GM23338 (cell line): ENCODE data around the gene SPINT2. TPM values are rescaled to one million over a fixed set of nuclear protein-coding genes. Genes with fewer than 3 reads are reported as not detected.

ENCODE experiments used
- ATAC-seq: fragments of 200-7000 bp; cut with Tn5 transposase; 3 replicates; pipeline ENCODE4 v1.9.1; 2020
- DNase-seq: peaks from one replicate; pipeline ENCODE4 v3.0.0-alpha.2; 2015; ENCODE audit warnings: low spot score
- H2AFZ ChIP-seq: fragments of 200-600 bp; sonication (generic); 2 replicates; pipeline ENCODE4 v1.8.0; 2016; ENCODE audit warnings: antibody characterized with exemption, mild to moderate bottlenecking, moderate library complexity
- H3F3A ChIP-seq: fragments of 200-600 bp; sonication (generic); replicated peaks from 2 replicates; pipeline ENCODE4 v1.8.0; 2017; ENCODE audit warnings: antibody characterized with exemption, mixed run types, low read depth
- H3K27ac ChIP-seq: fragments of 200-600 bp; sonication (generic); 2 replicates; pipeline ENCODE4 v1.6.1; 2016; ENCODE audit warnings: low read depth
- H3K27me3 ChIP-seq: fragments of 200-600 bp; sonication (generic); 2 replicates; pipeline ENCODE4 v1.8.0; 2016; ENCODE audit warnings: mild to moderate bottlenecking, mixed run types, moderate library complexity; ENCODE audit not compliant: insufficient read depth
- H3K36me3 ChIP-seq: fragments of 200-600 bp; sonication (generic); 2 replicates; pipeline ENCODE4 v1.8.0; 2016; ENCODE audit warnings: mild to moderate bottlenecking; ENCODE audit not compliant: insufficient read depth
- H3K4me1 ChIP-seq: fragments of 200-600 bp; sonication (generic); 2 replicates; pipeline ENCODE4 v1.8.0; 2016; ENCODE audit warnings: mild to moderate bottlenecking, moderate library complexity; ENCODE audit not compliant: insufficient read depth
- H3K4me2 ChIP-seq: fragments of 200-600 bp; sonication (generic); 2 replicates; pipeline ENCODE4 v1.7.1; 2017; ENCODE audit warnings: mixed run types
- H3K4me3 ChIP-seq: fragments of 200-600 bp; sonication (generic); 2 replicates; pipeline ENCODE4 v1.6.1; 2016; ENCODE audit warnings: mixed run types
- H3K79me2 ChIP-seq: fragments of 200-600 bp; sonication (generic); replicated peaks from 2 replicates; pipeline ENCODE4 v1.8.0; 2017; ENCODE audit warnings: mild to moderate bottlenecking; ENCODE audit not compliant: insufficient read depth
- H3K9me2 ChIP-seq: fragments of 200-600 bp; sonication (generic); 2 replicates; pipeline ENCODE4 v1.8.0; 2017; ENCODE audit not compliant: insufficient read depth
- H4K20me1 ChIP-seq: fragments of 200-600 bp; sonication (generic); replicated peaks from 2 replicates; pipeline ENCODE4 v1.8.0; 2017; ENCODE audit warnings: mild to moderate bottlenecking; ENCODE audit not compliant: insufficient read depth
- H3K27ac Mint-ChIP-seq: 2 replicates; pipeline ENCODE4 v1.8.0; 2020; ENCODE audit warnings: inconsistent platforms, mild to moderate bottlenecking, moderate library complexity, mixed read lengths
- H3K27me3 Mint-ChIP-seq: 3 replicates; pipeline ENCODE4 v1.8.0; 2022; ENCODE audit warnings: low read depth, mild to moderate bottlenecking, moderate library complexity, mixed read lengths, inconsistent platforms; ENCODE audit not compliant: insufficient read depth, poor library complexity
- H3K36me3 Mint-ChIP-seq: 3 replicates; pipeline ENCODE4 v1.8.0; 2021; ENCODE audit warnings: low read depth, mild to moderate bottlenecking, inconsistent platforms, moderate library complexity, mixed read lengths
- H3K4me1 Mint-ChIP-seq: 3 replicates; pipeline ENCODE4 v1.8.0; 2020; ENCODE audit warnings: mild to moderate bottlenecking, inconsistent platforms, mixed read lengths
- H3K4me3 Mint-ChIP-seq: 3 replicates; pipeline ENCODE4 v1.8.0; 2021; ENCODE audit warnings: moderate library complexity, mild to moderate bottlenecking, inconsistent platforms, mixed read lengths
- H3K9me3 Mint-ChIP-seq: 3 replicates; pipeline ENCODE4 v1.8.0; 2020; ENCODE audit warnings: moderate library complexity, mild to moderate bottlenecking, inconsistent platforms, mixed read lengths
- EZH2 ChIP-seq: fragments of 200-600 bp; sonication (generic); IDR thresholded peaks from one replicate; pipeline ENCODE4 v1.8.0; 2017; ENCODE audit warnings: antibody characterized with exemption, mild to moderate bottlenecking, low read depth; ENCODE audit not compliant: unreplicated experiment
- JUNB ChIP-seq: IDR thresholded peaks from one replicate; pipeline ENCODE4 v1.6.1; 2016; ENCODE audit warnings: antibody characterized with exemption; ENCODE audit not compliant: unreplicated experiment
- STAT1 ChIP-seq: IDR thresholded peaks from one replicate; pipeline ENCODE4 v1.6.1; 2016; ENCODE audit warnings: antibody characterized with exemption; ENCODE audit not compliant: unreplicated experiment
- ZNF462 ChIP-seq: fragments of 250-450 bp; sonication (Bioruptor Pico); IDR thresholded peaks from 2 replicates; pipeline ENCODE4 v1.5.0; 2020; ENCODE audit warnings: mild to moderate bottlenecking, moderate library complexity
- polyA plus RNA-seq: library from polyadenylated mRNA; unstranded; fragments of >200 nt; fragmentation: Nextera tagmentation; extraction: Ambion mirVana; gene quantifications from 2 replicates; pipeline ENCODE4 v1.2.1, GENCODE V29; 2016
- total RNA-seq: library from RNA; depleted of rRNA; stranded (reverse); fragments of >200 nt; shearing (Covaris generic); gene quantifications from 2 replicates; pipeline ENCODE4 v1.2.3, GENCODE V29; 2014

SPINT2 gene
- total and polyA plus RNA-seq, 2 experiments from 2014 or later = 319 to 468 TPM

DNA sequence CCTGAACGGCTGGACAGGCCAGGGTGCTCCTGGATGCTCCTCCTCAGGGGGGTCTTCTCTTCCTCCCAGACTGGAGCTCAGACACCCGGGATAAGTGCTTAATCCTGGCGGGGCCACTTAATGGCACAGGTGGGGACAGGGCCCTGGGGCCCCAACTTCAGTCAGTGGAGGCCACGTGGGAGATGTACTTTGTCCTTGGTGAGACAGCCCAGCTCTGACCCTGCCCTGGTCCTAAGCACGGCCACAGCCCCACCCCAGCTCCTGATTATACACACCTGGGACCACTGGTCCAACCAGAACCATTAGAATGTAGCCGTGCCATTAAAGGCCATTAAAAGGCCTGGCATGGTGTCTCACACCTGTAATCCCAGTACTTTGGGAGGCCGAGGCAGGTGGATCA, 16.0 kb upstream of the SPINT2 start (continued):
- TF ChIP-seq ZNF462 (CRISPR knock-in tag) (no peak), STAT1 (no peak), EZH2 (no peak), JUNB (no peak)

GRCh38 chr19:38250428-38250820, 13.9 kb upstream of the SPINT2 start:
- H3F3A ChIP-seq = peaks cover 20% of the 10 kb centered on the region; the same call in 1 of the 2 replicates
- peak overlapping the region; percentile 79; the same call in 1 of the 2 replicates for H3K27ac ChIP-seq
- H3K27me3 ChIP-seq = no peaks in the 10 kb centered on the region
- peak overlapping the region; percentile 83 for H3K4me2 ChIP-seq
- peaks cover 13% of the 10 kb centered on the region for H3K27me3 Mint-ChIP-seq
- no peaks in the 10 kb centered on the region; the same call in 2 of the 3 replicates for H3K36me3 Mint-ChIP-seq
- peaks cover 36% of the 10 kb centered on the region for H3K4me1 Mint-ChIP-seq
- no peaks in the 10 kb centered on the region for H3K9me2 ChIP-seq
- peak overlapping the region; percentile 60; the same call in 2 of the 3 replicates for H3K4me3 Mint-ChIP-seq
- H3K27ac Mint-ChIP-seq = no peak overlapping the region; the same call in 1 of the 2 replicates
- DNase-seq (no peak), ATAC-seq (peak; percentile 4; the same call in 2 of the 3 replicates)
- H4K20me1 ChIP-seq = no peaks in the 10 kb centered on the region
- H3K36me3 ChIP-seq = no peaks in the 10 kb centered on the region
- H3K79me2 ChIP-seq = 0 out of 2 replicates have a peak, but pooled peaks cover 3% of the 10 kb centered on the region
- TF ChIP-seq ZNF462 (CRISPR knock-in tag) = no peak
- no peak overlapping the region for H2AFZ ChIP-seq
- H3K4me3 ChIP-seq = peak overlapping the region; percentile 54
- peaks cover 35% of the 10 kb centered on the region for H3K4me1 ChIP-seq
- no peaks in the 10 kb centered on the region for H3K9me3 Mint-ChIP-seq
